Activated CD4-positive, alpha-beta T cell treated with anti-CD3 and anti-CD28 coated beads for 36 hours (primary cell): ENCODE data around the gene PSMB3. TPM values are rescaled to one million over a fixed set of nuclear protein-coding genes. Genes with fewer than 3 reads are reported as not detected.
"Not testable (repeated sequence)": the region's sequence is repeated elsewhere in the genome, so short reads cannot be mapped to it uniquely, and the experiment has no call there.

ENCODE experiments used
- ATAC-seq: fragments of 200-7000 bp; cut with Tn5 transposase; one replicate; pipeline ENCODE4 v1.10.0; 2021; ENCODE audit warnings: mild to moderate bottlenecking, moderate library complexity
- CTCF ChIA-PET: fragments of 350-600 bp; sonication (Branson Sonifier 250); formaldehyde crosslinking; loops from one replicate; lab custom pipeline; 2021; ENCODE audit warnings: antibody characterized with exemption; lab: Charles Lee
- POLR2A ChIA-PET: fragments of 350-600 bp; sonication (Branson Sonifier 250); formaldehyde crosslinking; loops from one replicate; lab custom pipeline; 2021; ENCODE audit warnings: antibody characterized with exemption, inconsistent platforms; lab: Charles Lee
- DNase-seq: peaks from one replicate; pipeline ENCODE4 v3.0.0-alpha.2; 2020
- H3K27ac Mint-ChIP-seq: one replicate; pipeline ENCODE4 v1.8.0; 2021; ENCODE audit warnings: mixed read lengths
- H3K27me3 Mint-ChIP-seq: one replicate; pipeline ENCODE4 v1.8.0; 2021; ENCODE audit warnings: mixed read lengths
- H3K36me3 Mint-ChIP-seq: one replicate; pipeline ENCODE4 v1.8.0; 2021; ENCODE audit warnings: low read depth, mixed read lengths
- H3K4me1 Mint-ChIP-seq: one replicate; pipeline ENCODE4 v1.8.0; 2021; ENCODE audit warnings: mixed read lengths
- H3K4me3 Mint-ChIP-seq: one replicate; pipeline ENCODE4 v1.8.0; 2021; ENCODE audit warnings: mild to moderate bottlenecking, moderate library complexity, mixed read lengths
- H3K9me3 Mint-ChIP-seq: one replicate; pipeline ENCODE4 v1.8.0; 2021; ENCODE audit warnings: low read depth, mixed read lengths
- intact Hi-C, 2 experiments: fragments of 100-400 bp; cut with DNase I in 1 of 2; cut with micrococcal nuclease in 1 of 2; formaldehyde crosslinking; loops; one replicate each; pipeline versions ENCODE4 v1.14.2 to v1.15.1; 2022 to 2024; cut with DNase I, micrococcal nuclease
- total RNA-seq, 2 experiments: library from RNA; stranded (reverse); gene quantifications; one replicate each; pipeline ENCODE4 v1.2.3, GENCODE V29; 2021

PSMB3 gene
- total RNA-seq, 2 experiments from 2014 or later: 337 to 396 TPM

DNA sequence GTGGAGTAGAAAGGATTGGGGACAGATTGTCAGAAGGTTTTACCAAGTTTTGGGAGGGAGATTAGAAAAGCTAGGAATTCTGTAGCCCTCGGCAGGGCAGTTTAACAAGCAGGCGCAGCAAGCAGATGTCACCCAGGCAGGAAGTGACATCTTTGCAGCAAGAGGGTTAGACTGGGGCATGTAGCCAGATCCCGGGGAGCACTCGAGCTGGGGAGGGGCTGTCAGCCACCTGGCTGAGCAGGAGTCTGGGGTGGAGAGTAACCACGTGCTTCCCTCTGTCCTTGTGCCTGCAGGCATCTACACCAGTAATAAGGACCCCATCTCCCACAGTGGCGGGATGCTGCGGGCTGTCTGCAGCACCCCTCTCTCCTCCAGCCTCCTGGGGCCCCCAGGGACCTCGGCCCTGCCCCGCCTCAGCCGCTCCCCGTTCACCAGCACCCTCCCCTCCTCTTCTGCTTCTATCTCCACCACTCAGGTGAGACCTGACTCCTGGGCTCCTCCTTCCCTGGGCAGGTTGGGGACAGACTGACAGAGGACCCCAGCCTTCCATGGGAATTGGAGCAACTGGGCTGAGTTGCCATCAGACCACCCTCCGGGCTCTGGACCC lies 35.3 kb upstream of the PSMB3 start:
- no peaks in the 10 kb centered on the region for H3K27me3 Mint-ChIP-seq
- no peak overlapping the region for H3K4me3 Mint-ChIP-seq
- ChIA-PET POLR2A (no interaction called here), CTCF (interaction anchor here (1.1 to 4.3 kb wide), 4 partner anchors 10 to 19 kb away, joined by 3 to 20 read pairs (median 6); no protein-coding TSS in a partner anchor)
- no peak for ATAC-seq
- DNase-seq: no peak
- H3K4me1 Mint-ChIP-seq: peaks cover 55% of the 10 kb centered on the region
- H3K9me3 Mint-ChIP-seq: no peaks in the 10 kb centered on the region
- H3K36me3 Mint-ChIP-seq: peaks cover 65% of the 10 kb centered on the region
- intact Hi-C loops: no loop called here
- no peak overlapping the region for H3K27ac Mint-ChIP-seq

GRCh38 chr17:38719289-38719942 lies 33.1 kb upstream of the PSMB3 start:
- Mint-ChIP-seq H3K36me3 (peaks cover 59% of the 10 kb centered on the region), H3K27me3 (no peaks in the 10 kb centered on the region), H3K4me3 (no peak overlapping the region), H3K4me1 (peaks cover 45% of the 10 kb centered on the region), H3K27ac (peak overlapping the region; percentile 73), H3K9me3 (no peaks in the 10 kb centered on the region)
- ChIA-PET POLR2A (interaction anchor here (1.1 kb wide), 1 partner anchor 15 kb away, joined by 3 read pairs; no protein-coding TSS in a partner anchor), CTCF (interaction anchor here (1.0 to 4.3 kb wide), 5 partner anchors 9 to 43 kb away, joined by 4 to 20 read pairs (median 7); no protein-coding TSS in a partner anchor)
- intact Hi-C loops: no loop called here
- ATAC-seq: no peak
- DNase-seq: no peak

GRCh38 chr17:38719943-38720641 lies 32.4 kb upstream of the PSMB3 start:
- no peaks in the 10 kb centered on the region for H3K9me3 Mint-ChIP-seq
- peak; percentile 55 for DNase-seq
- ChIA-PET POLR2A (no interaction called here), CTCF (no interaction called here)
- H3K4me3 Mint-ChIP-seq: no peak overlapping the region
- intact Hi-C loops: no loop called here
- H3K27me3 Mint-ChIP-seq: no peaks in the 10 kb centered on the region
- H3K27ac Mint-ChIP-seq: no peak overlapping the region
- ATAC-seq: peak; percentile 21
- peaks cover 43% of the 10 kb centered on the region for H3K4me1 Mint-ChIP-seq
- peaks cover 56% of the 10 kb centered on the region for H3K36me3 Mint-ChIP-seq

GRCh38 chr17:38720941-38721340 lies 31.6 kb upstream of the PSMB3 start:
- H3K27me3 Mint-ChIP-seq: no peaks in the 10 kb centered on the region
- peaks cover 42% of the 10 kb centered on the region for H3K4me1 Mint-ChIP-seq
- ATAC-seq: no peak
- H3K9me3 Mint-ChIP-seq: no peaks in the 10 kb centered on the region
- DNase-seq: no peak
- ChIA-PET CTCF (interaction anchor here (0.7 kb wide), 1 partner anchor 49 kb away, joined by 3 read pairs; no protein-coding TSS in a partner anchor), POLR2A (no interaction called here)
- no peak overlapping the region for H3K4me3 Mint-ChIP-seq
- H3K27ac Mint-ChIP-seq: peak overlapping the region; percentile 27
- intact Hi-C loops: no loop called here
- H3K36me3 Mint-ChIP-seq: peaks cover 56% of the 10 kb centered on the region

DNA sequence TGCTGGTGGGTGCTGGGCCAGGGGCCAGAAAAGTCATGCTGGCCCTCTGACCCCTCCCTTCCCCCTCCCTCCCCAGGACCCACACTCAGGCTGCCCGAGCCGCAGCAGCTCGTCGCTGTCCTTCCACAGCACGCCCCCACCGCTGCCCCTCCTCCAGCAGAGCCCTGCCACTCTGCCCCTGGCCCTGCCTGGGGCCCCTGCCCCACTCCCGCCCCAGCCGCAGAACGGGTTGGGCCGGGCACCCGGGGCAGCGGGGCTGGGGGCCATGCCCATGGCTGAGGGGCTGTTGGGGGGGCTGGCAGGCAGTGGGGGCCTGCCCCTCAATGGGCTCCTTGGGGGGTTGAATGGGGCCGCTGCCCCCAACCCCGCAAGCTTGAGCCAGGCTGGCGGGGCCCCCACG lies 30.7 kb upstream of the PSMB3 start:
- ChIA-PET CTCF (interaction anchor here (0.6 to 1.3 kb wide), 3 partner anchors 13 to 54 kb away, joined by 3 read pairs; no protein-coding TSS in a partner anchor), POLR2A (no interaction called here)
- Mint-ChIP-seq H3K27me3 (no peaks in the 10 kb centered on the region), H3K4me3 (no peak overlapping the region), H3K9me3 (no peaks in the 10 kb centered on the region), H3K27ac (no peak overlapping the region), H3K36me3 (peaks cover 56% of the 10 kb centered on the region), H3K4me1 (peaks cover 45% of the 10 kb centered on the region)
- intact Hi-C loops: no loop called here
- DNase-seq (no peak), ATAC-seq (no peak)

DNA sequence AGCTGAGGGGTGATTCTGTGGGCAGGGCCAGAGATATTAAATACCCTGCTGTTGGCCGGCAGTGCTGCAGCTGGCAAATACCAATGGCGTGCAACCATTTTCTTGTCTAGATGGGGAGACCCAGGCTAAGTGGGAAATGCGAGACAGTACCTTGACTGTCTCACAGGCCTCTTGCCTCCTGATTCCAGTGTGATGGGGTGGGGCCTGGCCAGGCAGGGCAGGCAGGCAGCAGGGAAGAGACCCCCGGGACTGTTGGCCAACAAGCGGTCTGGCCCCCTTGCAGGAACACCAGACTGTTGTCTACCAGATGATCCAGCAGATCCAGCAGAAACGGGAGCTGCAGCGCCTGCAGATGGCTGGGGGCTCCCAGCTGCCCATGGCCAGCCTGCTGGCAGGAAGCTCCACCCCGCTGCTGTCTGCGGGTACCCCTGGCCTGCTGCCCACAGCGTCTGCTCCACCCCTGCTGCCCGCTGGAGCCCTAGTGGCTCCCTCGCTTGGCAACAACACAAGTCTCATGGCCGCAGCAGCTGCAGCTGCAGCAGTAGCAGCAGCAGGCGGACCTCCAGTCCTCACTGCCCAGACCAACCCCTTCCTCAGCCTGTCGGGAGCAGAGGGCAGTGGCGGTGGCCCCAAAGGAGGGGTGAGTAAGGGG lies 28.1 kb upstream of the PSMB3 start:
- Mint-ChIP-seq H3K36me3 (peaks cover 48% of the 10 kb centered on the region), H3K4me1 (peaks cover 63% of the 10 kb centered on the region), H3K4me3 (no peak overlapping the region), H3K9me3 (no peaks in the 10 kb centered on the region), H3K27ac (peak overlapping the region; percentile 10), H3K27me3 (no peaks in the 10 kb centered on the region)
- ATAC-seq: no peak
- ChIA-PET POLR2A (interaction anchor here (1.6 kb wide), 1 partner anchor 14 kb away, joined by 4 read pairs; no protein-coding TSS in a partner anchor), CTCF (interaction anchor here (1.1 to 1.8 kb wide), 2 partner anchors 14 to 28 kb away, joined by 4 to 5 read pairs; partner anchors contain the start of gene PSMB3)
- no peak for DNase-seq
- intact Hi-C loops: no loop called here

GRCh38 chr17:38725066-38725465 lies 27.5 kb upstream of the PSMB3 start:
- ATAC-seq (no peak), DNase-seq (no peak)
- peaks cover 45% of the 10 kb centered on the region for H3K36me3 Mint-ChIP-seq
- ChIA-PET POLR2A (no interaction called here), CTCF (interaction anchor here (1.1 kb wide), 1 partner anchor 14 kb away, joined by 4 read pairs; no protein-coding TSS in a partner anchor)
- H3K27ac Mint-ChIP-seq: peak overlapping the region; percentile 10
- no peak overlapping the region for H3K4me3 Mint-ChIP-seq
- intact Hi-C loops: loop anchor here in 1 of 2 experiments (5.0 kb wide), 1 partner anchor 1427 kb away; no protein-coding TSS in a partner anchor
- H3K4me1 Mint-ChIP-seq: peaks cover 61% of the 10 kb centered on the region
- H3K27me3 Mint-ChIP-seq: no peaks in the 10 kb centered on the region
- H3K9me3 Mint-ChIP-seq: no peaks in the 10 kb centered on the region

DNA sequence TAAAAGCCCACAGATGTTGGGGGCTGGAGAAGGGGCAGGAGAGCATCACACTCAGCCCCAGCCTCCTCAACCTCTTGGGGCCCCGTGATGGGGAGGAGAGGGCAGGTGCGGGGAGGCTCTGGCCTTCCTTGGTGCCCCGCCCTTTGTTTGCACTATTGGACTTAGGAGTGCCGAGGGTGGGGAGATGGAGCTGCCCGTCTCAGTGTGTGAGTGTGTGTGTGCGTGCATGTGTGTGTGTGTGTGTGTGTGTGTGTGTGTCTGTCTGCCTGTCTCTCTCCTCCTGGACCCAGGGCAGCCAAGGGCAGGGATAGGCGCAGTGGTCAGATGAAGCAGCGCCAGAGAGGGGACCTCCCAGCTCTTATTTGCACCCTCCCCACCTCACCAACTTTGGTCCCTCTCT lies 26.4 kb upstream of the PSMB3 start:
- POLR2A ChIA-PET, DNase-seq, H3K4me3 Mint-ChIP-seq, H3K9me3 Mint-ChIP-seq, H3K27me3 Mint-ChIP-seq, ATAC-seq: not testable (repeated sequence)
- Mint-ChIP-seq H3K27ac (peak overlapping the region; percentile 86), H3K4me1 (peaks cover 62% of the 10 kb centered on the region), H3K36me3 (peaks cover 36% of the 10 kb centered on the region)
- CTCF ChIA-PET: interaction anchor here (1.2 kb wide), 1 partner anchor 51 kb away, joined by 3 read pairs; no protein-coding TSS in a partner anchor
- intact Hi-C loops: loop anchor here in 1 of 2 experiments (5.0 kb wide), 1 partner anchor 1426 kb away; no protein-coding TSS in a partner anchor

DNA sequence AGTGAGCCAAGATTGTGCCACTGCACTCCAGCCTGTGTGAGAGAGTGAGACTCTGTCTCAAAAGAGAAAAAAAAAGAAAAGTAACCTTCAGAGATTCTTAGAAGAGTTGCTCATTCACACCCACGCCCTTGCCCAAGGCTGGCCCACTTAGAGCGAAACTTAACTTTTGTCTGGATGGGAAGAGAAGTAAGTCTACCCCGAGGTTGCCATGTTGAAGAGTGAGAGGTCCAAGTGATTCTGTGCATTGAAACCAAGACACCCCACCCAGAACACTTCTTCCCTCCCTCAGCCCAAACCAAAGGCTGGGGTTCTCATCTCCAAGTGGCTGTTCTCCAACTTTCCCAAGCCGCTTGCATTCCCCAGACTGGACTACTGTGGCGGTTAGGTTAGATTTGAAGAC lies 24.8 kb upstream of the PSMB3 start:
- Mint-ChIP-seq H3K4me1 (peaks cover 69% of the 10 kb centered on the region), H3K9me3 (no peaks in the 10 kb centered on the region), H3K4me3 (peak overlapping the region; percentile 69), H3K36me3 (peaks cover 35% of the 10 kb centered on the region), H3K27ac (peak overlapping the region; percentile 100), H3K27me3 (no peaks in the 10 kb centered on the region)
- ChIA-PET POLR2A (interaction anchor here (1.6 to 1.8 kb wide), 2 partner anchors 23 to 25 kb away, joined by 4 to 7 read pairs; partner anchors contain the start of genes MLLT6 and PSMB3), CTCF (interaction anchor here (0.5 to 2.1 kb wide), 7 partner anchors 9 to 169 kb away, joined by 3 to 16 read pairs (median 4); no protein-coding TSS in a partner anchor)
- DNase-seq (peak; percentile 92), ATAC-seq (peak; percentile 65)
- intact Hi-C loops: loop anchor here (1.0 to 5.0 kb wide), 2 partner anchors 26 to 1425 kb away; no protein-coding TSS in a partner anchor

DNA sequence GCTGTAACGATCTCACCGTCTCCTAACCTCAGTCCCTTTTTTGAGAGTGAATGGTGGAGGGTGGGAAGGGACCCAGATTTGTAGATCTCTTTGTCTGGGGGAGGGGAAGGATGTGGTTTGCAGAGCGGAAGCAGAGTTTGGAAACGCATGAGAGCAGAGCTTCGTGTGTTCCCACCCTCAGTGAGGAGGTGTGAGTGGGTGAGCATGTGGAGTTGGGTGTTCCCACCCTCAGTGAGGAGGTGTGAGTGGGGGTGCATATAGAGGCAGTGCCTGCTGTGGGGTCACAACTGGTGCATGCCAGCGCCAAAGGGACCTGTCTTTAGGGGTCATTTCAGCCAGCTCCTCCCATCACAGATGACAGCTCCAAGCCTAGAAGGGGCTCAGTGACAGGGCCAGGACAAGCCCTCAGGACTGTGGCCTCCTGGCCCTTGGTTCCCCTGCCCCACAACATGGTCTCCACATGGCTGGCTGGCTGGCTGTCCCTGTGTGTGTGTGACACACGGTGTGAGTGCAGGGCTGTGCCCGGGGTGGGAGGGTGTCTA lies 24.2 kb upstream of the PSMB3 start:
- ATAC-seq: peak; percentile 34
- ChIA-PET POLR2A (interaction anchor here (1.1 to 1.8 kb wide), 4 partner anchors 19 to 24 kb away, joined by 3 to 7 read pairs (median 4); partner anchors contain the start of genes MLLT6 and PSMB3), CTCF (interaction anchor here (0.7 to 2.1 kb wide), 16 partner anchors 9 to 425 kb away, joined by 3 to 16 read pairs (median 4); no protein-coding TSS in a partner anchor)
- Mint-ChIP-seq H3K4me3 (peak overlapping the region; percentile 69), H3K9me3 (no peaks in the 10 kb centered on the region), H3K27ac (peak overlapping the region; percentile 100), H3K36me3 (peaks cover 35% of the 10 kb centered on the region), H3K4me1 (peaks cover 73% of the 10 kb centered on the region), H3K27me3 (no peaks in the 10 kb centered on the region)
- intact Hi-C loops: loop anchor here (1.0 to 5.0 kb wide), 2 partner anchors 27 to 1424 kb away; no protein-coding TSS in a partner anchor
- DNase-seq: peak; percentile 75
